H1 (cell line): ENCODE measurements around the gene ADPGK. TPM values are rescaled to one million over a fixed set of nuclear protein-coding genes. Genes with fewer than 3 reads are reported as not detected.

Experiments used
- CTCF ChIA-PET: fragments of 300-600 bp; sonication (Branson Sonifier 250); formaldehyde crosslinking; loops from one replicate; lab custom pipeline; 2021; ENCODE audit not compliant: partially characterized antibody; lab: Charles Lee
- POLR2A ChIA-PET: fragments of 300-600 bp; sonication (Branson Sonifier 250); formaldehyde crosslinking; loops from one replicate; lab custom pipeline; 2021; ENCODE audit warnings: inconsistent platforms; ENCODE audit not compliant: partially characterized antibody; lab: Charles Lee
- DNase-seq, 2 experiments: peaks; one replicate each; pipeline versions ENCODE4 v3.0.0 to v3.0.0-alpha.2; 2010 to 2022; ENCODE audit warnings: low spot score in 2 of 2, low read depth in 1 of 2, mixed read lengths in 1 of 2
- FAIRE-seq: peaks from 2 replicates; lab custom pipeline; 2011; peaks lifted over from hg19 to GRCh38; lab: Jason Lieb, UNC
- H2AFZ ChIP-seq: 2 replicates; pipeline ENCODE4 v1.8.1; 2012; ENCODE audit warnings: low read length, inconsistent platforms
- H2AK5ac ChIP-seq: 2 replicates; pipeline ENCODE4 v1.6.1; 2013; ENCODE audit warnings: low read depth, low read length
- H2BK120ac ChIP-seq: replicated peaks from 2 replicates; pipeline ENCODE3; 2013; ENCODE audit warnings: low read depth, low read length, inconsistent platforms
- H2BK12ac ChIP-seq: 2 replicates; pipeline ENCODE4 v1.6.1; 2013; ENCODE audit warnings: low read depth, low read length
- H2BK15ac ChIP-seq: 2 replicates; pipeline ENCODE4 v1.6.1; 2013; ENCODE audit warnings: low read length
- H2BK20ac ChIP-seq: 2 replicates; pipeline ENCODE4 v1.6.1; 2013; ENCODE audit warnings: low read length
- H2BK5ac ChIP-seq: 2 replicates; pipeline ENCODE4 v1.6.1; 2013; ENCODE audit warnings: low read depth, low read length
- H3K14ac ChIP-seq: 2 replicates; pipeline ENCODE4 v1.6.1; 2013; ENCODE audit warnings: inconsistent platforms; ENCODE audit not compliant: insufficient read length
- H3K18ac ChIP-seq: 2 replicates; pipeline ENCODE4 v1.6.1; 2013; ENCODE audit warnings: low read length; ENCODE audit errors: extremely low read depth
- H3K23ac ChIP-seq: 2 replicates; pipeline ENCODE4 v1.6.1; 2013; ENCODE audit warnings: inconsistent platforms; ENCODE audit not compliant: insufficient read length
- H3K23me2 ChIP-seq: 2 replicates; pipeline ENCODE4 v1.6.1; 2013; ENCODE audit warnings: low read depth, low read length
- H3K27ac ChIP-seq: 2 replicates; pipeline ENCODE4 v1.6.1; 2011; ENCODE audit warnings: low read depth, low read length, inconsistent platforms
- H3K27me3 ChIP-seq, 4 experiments: replicated peaks in 1 of 4; 1 replicate in 1 of 4; 2 replicates in 3 of 4; pipeline versions ENCODE4 v1.6.1 to v1.8.1; 2011 to 2013; ENCODE audit warnings: low read length in 3 of 4, mild to moderate bottlenecking in 3 of 4, inconsistent platforms in 2 of 4, mixed read lengths in 2 of 4, moderate library complexity in 1 of 4; ENCODE audit not compliant: control insufficient read depth in 3 of 4, insufficient read depth in 3 of 4; ENCODE audit errors: extremely low read depth in 1 of 4
- H3K36me3 ChIP-seq, 4 experiments: 2 replicates each; pipeline versions ENCODE4 v1.6.1 to v1.8.1; 2011 to 2013; ENCODE audit warnings: mild to moderate bottlenecking in 4 of 4, low read length in 3 of 4, moderate library complexity in 2 of 4, control low read depth in 1 of 4, inconsistent platforms in 1 of 4; ENCODE audit not compliant: insufficient read depth in 4 of 4, control insufficient read depth in 2 of 4
- H3K4ac ChIP-seq: replicated peaks from 2 replicates; pipeline ENCODE3; 2013; ENCODE audit warnings: low read length, low read depth, mixed read lengths, inconsistent platforms; ENCODE audit not compliant: insufficient read length
- H3K4me1 ChIP-seq, 4 experiments: replicated peaks in 1 of 4; 1 replicate in 1 of 4; 2 replicates in 3 of 4; pipeline versions ENCODE4 v1.6.1 to v1.8.1; 2011 to 2013; ENCODE audit warnings: low read length in 3 of 4, inconsistent platforms in 2 of 4, mixed read lengths in 1 of 4; ENCODE audit not compliant: insufficient read depth in 4 of 4, control insufficient read depth in 3 of 4
- H3K4me2 ChIP-seq, 2 experiments: 2 replicates each; pipeline versions ENCODE4 v1.6.1 to v1.8.1; 2011 to 2013; ENCODE audit warnings: low read depth in 2 of 2, low read length in 2 of 2, control low read depth in 1 of 2, inconsistent platforms in 1 of 2, mild to moderate bottlenecking in 1 of 2; ENCODE audit not compliant: insufficient read depth in 1 of 2
- H3K4me3 ChIP-seq, 4 experiments: fragments of 200-600, 300-600 bp in 1 of 4; sonication (generic), shearing (Covaris generic), sonication (Bioruptor Twin) in 1 of 4; 2 replicates each; pipeline versions ENCODE4 v1.5.1 to v1.8.1; 2011 to 2016; ENCODE audit warnings: low read length in 4 of 4, low read depth in 3 of 4, control low read depth in 2 of 4, inconsistent platforms in 2 of 4, mild to moderate bottlenecking in 2 of 4, mixed read lengths in 1 of 4, moderate library complexity in 1 of 4; ENCODE audit not compliant: insufficient read depth in 2 of 4; ENCODE audit errors: extremely low read depth in 1 of 4
- H3K56ac ChIP-seq: replicated peaks from 2 replicates; pipeline ENCODE3; 2013; ENCODE audit warnings: low read depth, mild to moderate bottlenecking, mixed read lengths, low read length, inconsistent platforms; ENCODE audit not compliant: insufficient read length
- H3K79me1 ChIP-seq: 2 replicates; pipeline ENCODE4 v1.6.1; 2013; ENCODE audit warnings: low read depth, low read length, control low read depth
- H3K79me2 ChIP-seq, 2 experiments: 2 replicates each; pipeline versions ENCODE4 v1.6.1 to v1.8.1; 2012 to 2013; ENCODE audit warnings: low read length in 2 of 2, mild to moderate bottlenecking in 2 of 2, inconsistent platforms in 1 of 2; ENCODE audit not compliant: insufficient read depth in 2 of 2, control insufficient read depth in 1 of 2
- H3K9ac ChIP-seq, 4 experiments: replicated peaks in 1 of 4; 1 replicate in 1 of 4; 2 replicates in 3 of 4; pipeline versions ENCODE4 v1.6.1 to v1.8.1; 2011 to 2013; ENCODE audit warnings: low read depth in 3 of 4, low read length in 3 of 4, control low read depth in 2 of 4, mild to moderate bottlenecking in 2 of 4, moderate library complexity in 2 of 4, inconsistent platforms in 1 of 4; ENCODE audit errors: extremely low read depth in 1 of 4
- H3K9me3 ChIP-seq, 2 experiments: 2 replicates each; pipeline versions ENCODE4 v1.6.1 to v1.8.1; 2012 to 2013; ENCODE audit warnings: mild to moderate bottlenecking in 2 of 2, moderate library complexity in 2 of 2, control low read depth in 1 of 2, inconsistent platforms in 1 of 2, low read depth in 1 of 2, low read length in 1 of 2, mixed read lengths in 1 of 2; ENCODE audit not compliant: insufficient read depth in 2 of 2
- H4K20me1 ChIP-seq, 2 experiments: replicated peaks in 1 of 2; 2 replicates each; pipeline versions ENCODE3 to v1.8.1; 2011 to 2013; ENCODE audit warnings: inconsistent platforms in 2 of 2, low read length in 2 of 2, mild to moderate bottlenecking in 1 of 2; ENCODE audit not compliant: insufficient read depth in 2 of 2, control insufficient read depth in 1 of 2
- H4K5ac ChIP-seq: 2 replicates; pipeline ENCODE4 v1.6.1; 2013; ENCODE audit warnings: low read length, low read depth, mixed read lengths, inconsistent platforms; ENCODE audit not compliant: insufficient read length
- H4K8ac ChIP-seq: 2 replicates; pipeline ENCODE4 v1.8.0; 2013; ENCODE audit warnings: mild to moderate bottlenecking, moderate library complexity, low read length, inconsistent platforms; ENCODE audit not compliant: insufficient read depth; ENCODE audit errors: extremely low read depth
- H4K91ac ChIP-seq: replicated peaks from 2 replicates; pipeline ENCODE3; 2013; ENCODE audit warnings: low read length, mixed read lengths, inconsistent platforms; ENCODE audit not compliant: insufficient read length
- EP300 ChIP-seq, 2 experiments: IDR thresholded peaks; 1 replicate in 1 of 2; 2 replicates in 1 of 2; pipeline ENCODE4 v1.6.1; 2011 to 2012; ENCODE audit warnings: low read depth in 2 of 2, low read length in 2 of 2, mild to moderate bottlenecking in 2 of 2, borderline replicate concordance in 1 of 2, inconsistent platforms in 1 of 2, moderate library complexity in 1 of 2
- JUN ChIP-seq: IDR thresholded peaks from 2 replicates; pipeline ENCODE4 v1.6.1; 2011; ENCODE audit warnings: low read depth, mild to moderate bottlenecking, improper control_type of control experiment, low read length
- JUND ChIP-seq: IDR thresholded peaks from 2 replicates; pipeline ENCODE4 v1.6.1; 2011; ENCODE audit warnings: mild to moderate bottlenecking, improper control_type of control experiment, low read length
- SIN3A ChIP-seq, 2 experiments: IDR thresholded peaks in 1 of 2; conservative IDR thresholded peaks in 1 of 2; 2 replicates each; pipeline ENCODE4 v1.6.1; 2011 to 2012; ENCODE audit warnings: low read length in 2 of 2, improper control_type of control experiment in 1 of 2, low read depth in 1 of 2, mild to moderate bottlenecking in 1 of 2
- SRF ChIP-seq: IDR thresholded peaks from 2 replicates; pipeline ENCODE4 v1.6.1; 2011; ENCODE audit warnings: mild to moderate bottlenecking, low read depth, low read length, moderate library complexity
- polyA plus RNA-seq, 7 experiments: library from polyadenylated mRNA; depleted of rRNA in 3 of 7; stranded (reverse) in 5 of 7; unstranded in 2 of 7; fragments of >200 nt in 5 of 7; fragments of 200-250 nt in 2 of 7; gene quantifications; 1 replicate in 5 of 7; 2 replicates in 1 of 7; 4 replicates in 1 of 7; pipeline versions ENCODE4 v1.2.1 to v1.2.3, GENCODE V29; 2011 to 2013; ENCODE audit warnings: missing spikeins in 2 of 7, mixed read lengths in 2 of 7
- total RNA-seq: library from RNA; stranded (reverse); fragmentation: NEBNext Ultra II Directional; extraction: Animal tissue kit (Norgen Biotek cat#: 25700); gene quantifications from 2 replicates; pipeline ENCODE4 v1.2.1, GENCODE V29; 2021
- TF ChIP-seq, protein P1 (sequence below): IDR thresholded peaks from 2 replicates; pipeline ENCODE4 v1.6.1; 2012; ENCODE audit warnings: inconsistent platforms
- TF ChIP-seq, protein P2 (sequence below): IDR thresholded peaks from 2 replicates; pipeline ENCODE4 v1.6.1; 2011; ENCODE audit warnings: low read length, improper control_type of control experiment

Gene ADPGK
- total and polyA plus RNA-seq, 2 of the 8 experiments (the other 6 are each of a cell fraction or from before 2014, with no cell fraction given), result 32.2 to 38.2 TPM

DNA sequence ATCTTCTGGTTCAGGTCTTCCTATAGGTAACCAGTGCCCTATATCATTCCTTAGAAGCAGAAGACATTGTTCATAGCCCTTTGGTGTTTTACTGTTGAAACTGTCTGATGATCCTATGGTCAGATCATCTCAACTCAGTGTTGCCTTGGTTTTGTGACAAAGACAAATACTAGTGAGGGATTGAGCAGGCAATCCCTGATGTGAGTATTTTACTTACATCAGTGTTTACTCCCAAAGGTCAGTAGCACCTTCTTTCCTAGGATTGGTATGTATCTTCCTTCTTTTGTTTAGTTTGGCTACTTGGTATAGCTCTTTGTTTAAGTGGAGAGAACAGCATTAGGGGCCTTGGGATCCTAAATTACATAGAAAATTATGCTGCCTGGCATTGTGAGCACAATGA is 56.4 kb downstream of the ADPGK start:
- H3K4me3 ChIP-seq, result no peak overlapping the region
- no peak overlapping the region for H4K91ac ChIP-seq
- H2BK5ac ChIP-seq, result no peak overlapping the region
- no peak overlapping the region for H2AFZ ChIP-seq
- no peak overlapping the region for H3K14ac ChIP-seq
- H4K5ac ChIP-seq, result no peak overlapping the region
- H3K36me3 ChIP-seq, result peaks cover 2 to 11% (median 5%) of the 10 kb centered on the region in 4 experiments; a peak in 6 of 8 replicates
- H2BK20ac ChIP-seq, result no peak overlapping the region
- no peaks in the 10 kb centered on the region for H3K79me2 ChIP-seq
- H4K8ac ChIP-seq, result no peak overlapping the region
- peaks cover 0 to 6% (median 1%) of the 10 kb centered on the region in 4 experiments; a peak in 3 of 7 replicates for H3K4me1 ChIP-seq
- no peak for FAIRE-seq
- CTCF ChIA-PET, result interaction anchor here (0.8 to 2.9 kb wide), 4 partner anchors 10 to 128 kb away, joined by 3 to 6 read pairs (median 4); no protein-coding TSS in a partner anchor
- H3K23ac ChIP-seq, result no peak overlapping the region
- H3K79me1 ChIP-seq, result no peaks in the 10 kb centered on the region
- H2BK15ac ChIP-seq, result no peak overlapping the region
- H3K9me3 ChIP-seq, result no peaks in the 10 kb centered on the region
- no peaks in the 10 kb centered on the region for H4K20me1 ChIP-seq
- H3K27me3 ChIP-seq, result no peaks in the 10 kb centered on the region
- no peak overlapping the region for H3K9ac ChIP-seq
- H3K4me2 ChIP-seq, result no peak overlapping the region
- DNase-seq, result no peak
- no peak overlapping the region for H3K4ac ChIP-seq
- TF ChIP-seq JUN (no peak), SIN3A (conservative IDR thresholded peaks at IDR 0.05 in 1 of 2, IDR thresholded peaks at IDR 0.05 in 1 of 2; ENCODE audit: low read depth in 1 of 2, low read length in 2 of 2) (no peak), EP300 (IDR thresholded peaks at IDR 0.05; ENCODE audit: borderline replicate concordance in 1 of 2, low read depth in 2 of 2, low read length in 2 of 2) (no peak), SRF (no peak), JUND (no peak)
- TF ChIP-seq, protein P1, sequence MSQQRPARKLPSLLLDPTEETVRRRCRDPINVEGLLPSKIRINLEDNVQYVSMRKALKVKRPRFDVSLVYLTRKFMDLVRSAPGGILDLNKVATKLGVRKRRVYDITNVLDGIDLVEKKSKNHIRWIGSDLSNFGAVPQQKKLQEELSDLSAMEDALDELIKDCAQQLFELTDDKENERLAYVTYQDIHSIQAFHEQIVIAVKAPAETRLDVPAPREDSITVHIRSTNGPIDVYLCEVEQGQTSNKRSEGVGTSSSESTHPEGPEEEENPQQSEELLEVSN, result no peak
- TF ChIP-seq, protein P2, sequence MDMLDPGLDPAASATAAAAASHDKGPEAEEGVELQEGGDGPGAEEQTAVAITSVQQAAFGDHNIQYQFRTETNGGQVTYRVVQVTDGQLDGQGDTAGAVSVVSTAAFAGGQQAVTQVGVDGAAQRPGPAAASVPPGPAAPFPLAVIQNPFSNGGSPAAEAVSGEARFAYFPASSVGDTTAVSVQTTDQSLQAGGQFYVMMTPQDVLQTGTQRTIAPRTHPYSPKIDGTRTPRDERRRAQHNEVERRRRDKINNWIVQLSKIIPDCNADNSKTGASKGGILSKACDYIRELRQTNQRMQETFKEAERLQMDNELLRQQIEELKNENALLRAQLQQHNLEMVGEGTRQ, result no peak
- no peak overlapping the region for H2BK120ac ChIP-seq
- H3K18ac ChIP-seq, result no peak overlapping the region
- H3K27ac ChIP-seq, result no peak overlapping the region
- POLR2A ChIA-PET, result no interaction called here
- no peak overlapping the region for H2AK5ac ChIP-seq
- H3K23me2 ChIP-seq, result no peaks in the 10 kb centered on the region
- no peak overlapping the region for H3K56ac ChIP-seq
- H2BK12ac ChIP-seq, result no peak overlapping the region
